Parathyroid adenoma (tissue), 2 donors: ENCODE results near the gene DNM3.

ENCODE experiments used
- H2AFZ ChIP-seq: fragments of 300-600 bp; sonication (generic); one replicate; pipeline ENCODE4 v1.7.0; 2017; ENCODE audit warnings: antibody characterized with exemption, mild to moderate bottlenecking
- H3K27ac ChIP-seq: fragments of 300-600 bp; sonication (generic); one replicate; pipeline ENCODE4 v1.7.0; 2017
- H3K27me3 ChIP-seq: fragments of 300-600 bp; sonication (generic); one replicate; pipeline ENCODE4 v1.7.0; 2017; ENCODE audit warnings: low read length; ENCODE audit not compliant: control insufficient read depth, insufficient read depth
- H3K36me3 ChIP-seq: fragments of 300-600 bp; sonication (generic); one replicate; pipeline ENCODE4 v1.7.0; 2017; ENCODE audit warnings: low read length; ENCODE audit not compliant: control insufficient read depth, insufficient read depth
- H3K4me1 ChIP-seq: fragments of 300-600 bp; sonication (generic); one replicate; pipeline ENCODE4 v1.7.0; 2017; ENCODE audit warnings: control low read depth
- H3K4me2 ChIP-seq: fragments of 300-600 bp; sonication (generic); one replicate; pipeline ENCODE4 v1.7.0; 2017; ENCODE audit warnings: low read length
- H3K4me3 ChIP-seq: fragments of 300-600 bp; sonication (generic); one replicate; pipeline ENCODE4 v1.7.0; 2017; ENCODE audit warnings: low read depth, low read length
- H3K79me2 ChIP-seq: fragments of 300-600 bp; sonication (generic); one replicate; pipeline ENCODE4 v1.7.0; 2017; ENCODE audit warnings: control low read depth
- H3K9ac ChIP-seq: fragments of 300-600 bp; sonication (generic); one replicate; pipeline ENCODE4 v1.7.0; 2017; ENCODE audit warnings: mild to moderate bottlenecking
- H3K9me3 ChIP-seq: fragments of 300-600 bp; sonication (generic); one replicate; pipeline ENCODE4 v1.7.0; 2017; ENCODE audit warnings: low read length; ENCODE audit not compliant: control insufficient read depth
- TF ChIP-seq, protein P1 (sequence below): fragments of 300-600 bp; sonication (generic); IDR thresholded peaks from one replicate; pipeline ENCODE4 v1.7.0; 2017; ENCODE audit warnings: antibody characterized with exemption, mild to moderate bottlenecking
- donor health status: primary hyperparathyroidism.

DNM3 gene

GRCh38 chr1:172136925-172137324 is 295.6 kb downstream of the DNM3 start:
- Histone ChIP-seq H3K4me2 (no peak overlapping the region), H3K4me3 (no peak overlapping the region), H3K9me3 (no peaks in the 10 kb centered on the region), H3K36me3 (no peaks in the 10 kb centered on the region), H3K27ac (no peak overlapping the region), H3K4me1 (no peaks in the 10 kb centered on the region), H3K27me3 (no peaks in the 10 kb centered on the region), H3K9ac (no peak overlapping the region), H2AFZ (no peak overlapping the region), H3K79me2 (no peaks in the 10 kb centered on the region)
- TF ChIP-seq, protein P1, sequence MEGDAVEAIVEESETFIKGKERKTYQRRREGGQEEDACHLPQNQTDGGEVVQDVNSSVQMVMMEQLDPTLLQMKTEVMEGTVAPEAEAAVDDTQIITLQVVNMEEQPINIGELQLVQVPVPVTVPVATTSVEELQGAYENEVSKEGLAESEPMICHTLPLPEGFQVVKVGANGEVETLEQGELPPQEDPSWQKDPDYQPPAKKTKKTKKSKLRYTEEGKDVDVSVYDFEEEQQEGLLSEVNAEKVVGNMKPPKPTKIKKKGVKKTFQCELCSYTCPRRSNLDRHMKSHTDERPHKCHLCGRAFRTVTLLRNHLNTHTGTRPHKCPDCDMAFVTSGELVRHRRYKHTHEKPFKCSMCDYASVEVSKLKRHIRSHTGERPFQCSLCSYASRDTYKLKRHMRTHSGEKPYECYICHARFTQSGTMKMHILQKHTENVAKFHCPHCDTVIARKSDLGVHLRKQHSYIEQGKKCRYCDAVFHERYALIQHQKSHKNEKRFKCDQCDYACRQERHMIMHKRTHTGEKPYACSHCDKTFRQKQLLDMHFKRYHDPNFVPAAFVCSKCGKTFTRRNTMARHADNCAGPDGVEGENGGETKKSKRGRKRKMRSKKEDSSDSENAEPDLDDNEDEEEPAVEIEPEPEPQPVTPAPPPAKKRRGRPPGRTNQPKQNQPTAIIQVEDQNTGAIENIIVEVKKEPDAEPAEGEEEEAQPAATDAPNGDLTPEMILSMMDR, result no peak

GRCh38 chr1:172137703-172138454 is 296.6 kb downstream of the DNM3 start:
- Histone ChIP-seq H3K9ac (no peak overlapping the region), H3K4me1 (no peaks in the 10 kb centered on the region), H3K27ac (no peak overlapping the region), H3K36me3 (no peaks in the 10 kb centered on the region), H3K27me3 (no peaks in the 10 kb centered on the region), H3K4me2 (no peak overlapping the region), H3K9me3 (no peaks in the 10 kb centered on the region), H2AFZ (no peak overlapping the region), H3K79me2 (no peaks in the 10 kb centered on the region), H3K4me3 (no peak overlapping the region)
- TF ChIP-seq, protein P1, result no peak

DNA sequence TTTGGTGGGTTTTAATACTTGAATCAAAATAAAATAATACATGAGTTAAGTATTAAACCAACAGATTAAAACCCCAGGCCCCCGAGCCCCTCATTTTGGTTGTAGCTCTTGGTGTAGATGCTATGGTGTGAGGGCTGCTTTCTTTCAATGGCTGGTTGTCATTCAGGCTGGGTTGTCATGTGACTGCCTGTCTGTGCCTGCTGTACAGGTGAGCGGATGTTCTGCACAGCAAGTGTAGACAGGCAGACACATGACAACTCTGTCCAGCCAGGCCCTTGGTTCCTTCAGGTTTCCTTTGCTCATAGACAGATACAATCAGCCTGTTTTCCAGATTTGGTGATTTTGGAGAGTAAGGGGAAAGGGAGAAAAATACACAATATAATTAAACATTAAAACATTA is 297.3 kb downstream of the DNM3 start:
- Histone ChIP-seq H3K36me3 (no peaks in the 10 kb centered on the region), H2AFZ (no peak overlapping the region), H3K4me3 (no peak overlapping the region), H3K9me3 (no peaks in the 10 kb centered on the region), H3K4me2 (no peak overlapping the region), H3K27me3 (no peaks in the 10 kb centered on the region), H3K27ac (no peak overlapping the region), H3K9ac (no peak overlapping the region), H3K79me2 (no peaks in the 10 kb centered on the region), H3K4me1 (no peaks in the 10 kb centered on the region)
- TF ChIP-seq, protein P1, result no peak

DNA sequence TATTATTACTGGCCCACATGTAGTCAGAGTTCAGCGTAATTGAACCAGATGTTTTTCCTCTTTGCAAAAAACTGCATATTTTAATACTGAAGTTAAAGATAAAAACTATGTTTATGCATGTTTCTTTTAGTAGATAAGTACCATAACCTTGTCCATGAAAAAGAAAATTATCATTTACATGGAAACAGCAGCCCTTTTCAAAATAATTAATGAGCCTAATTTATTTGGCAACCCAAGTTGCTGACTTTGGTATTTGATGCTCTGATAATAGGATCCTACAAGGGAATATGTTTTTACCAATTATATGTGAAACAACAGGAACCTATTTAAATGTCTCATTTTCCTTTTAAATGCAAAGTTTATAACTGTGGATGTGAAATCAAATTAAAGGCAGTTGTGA is 297.9 kb downstream of the DNM3 start:
- no peaks in the 10 kb centered on the region for H3K27me3 ChIP-seq
- no peak overlapping the region for H3K9ac ChIP-seq
- H3K4me2 ChIP-seq, result no peak overlapping the region
- H2AFZ ChIP-seq, result no peak overlapping the region
- TF ChIP-seq, protein P1, result no peak
- H3K9me3 ChIP-seq, result no peaks in the 10 kb centered on the region
- H3K4me3 ChIP-seq, result no peak overlapping the region
- no peak overlapping the region for H3K27ac ChIP-seq
- no peaks in the 10 kb centered on the region for H3K36me3 ChIP-seq
- no peaks in the 10 kb centered on the region for H3K4me1 ChIP-seq
- H3K79me2 ChIP-seq, result no peaks in the 10 kb centered on the region

- no peaks in the 10 kb centered on the region for H3K36me3 ChIP-seq
- H3K4me2 ChIP-seq, result no peak overlapping the region
- no peak overlapping the region for H3K4me3 ChIP-seq
- H2AFZ ChIP-seq, result no peak overlapping the region
- H3K27ac ChIP-seq, result no peak overlapping the region
- H3K79me2 ChIP-seq, result no peaks in the 10 kb centered on the region
- H3K4me1 ChIP-seq, result no peaks in the 10 kb centered on the region
- TF ChIP-seq, protein P1, result no peak
- no peak overlapping the region for H3K9ac ChIP-seq
- no peaks in the 10 kb centered on the region for H3K27me3 ChIP-seq
- no peaks in the 10 kb centered on the region for H3K9me3 ChIP-seq
These were observed 298.8 kb downstream of the DNM3 start for GRCh38 chr1:172140072-172140471.
